Right ventricle myocardium inferior (tissue), 1 donor: ENCODE data around the gene MACF1. TPM values are rescaled to one million over a fixed set of nuclear protein-coding genes. Genes with fewer than 3 reads are reported as not detected.

Experiments
- ATAC-seq: fragments of 200-7000 bp; cut with Tn5 transposase; one replicate; pipeline ENCODE4 v1.9.1; 2020; ENCODE audit warnings: mild to moderate bottlenecking, moderate library complexity
- DNase-seq: peaks from one replicate; pipeline ENCODE4 v3.0.0; 2021; ENCODE audit errors: missing footprints
- intact Hi-C: fragments of 100-400 bp; cut with DNase I; formaldehyde crosslinking; loops from one replicate; pipeline ENCODE4 v1.11.0; 2022
- total RNA-seq: library from RNA; stranded (reverse); fragmentation: NEBNext Ultra II Directional; extraction: Animal tissue kit (Norgen Biotek cat#: 25700); gene quantifications from one replicate; pipeline ENCODE4 v1.2.1, GENCODE V29; 2021
- donor health status: DM: no; HTN: yes; CAD: no; lungs with severe emphysema.

MACF1 gene
- total RNA-seq, 1 donor from 2014 or later: 217 TPM

- ATAC-seq: no peak
- intact Hi-C loops: no loop called here
- DNase-seq: no peak
Observed at GRCh38 chr1:39324888-39325287, 120.4 kb downstream of the MACF1 start.

- no peak for DNase-seq
- no peak for ATAC-seq
- intact Hi-C loops: no loop called here
Observed at GRCh38 chr1:39326836-39327235, 122.3 kb downstream of the MACF1 start.

GRCh38 chr1:39328095-39328494, 123.6 kb downstream of the MACF1 start:
- ATAC-seq: no peak

GRCh38 chr1:39328586-39329121, 124.2 kb downstream of the MACF1 start:
- ATAC-seq: no peak
- no peak for DNase-seq
- intact Hi-C loops: no loop called here

More at GRCh38 chr1:39328095-39328494, 123.6 kb downstream of the MACF1 start:
- intact Hi-C loops: no loop called here
- no peak for DNase-seq

- no peak for DNase-seq
- intact Hi-C loops: no loop called here
- no peak for ATAC-seq
Observed at GRCh38 chr1:39331647-39332046, 127.2 kb downstream of the MACF1 start.

GRCh38 chr1:39332291-39332690, 127.8 kb downstream of the MACF1 start:
- ATAC-seq: no peak
- intact Hi-C loops: no loop called here
- DNase-seq: no peak

GRCh38 chr1:39332828-39333227, 128.3 kb downstream of the MACF1 start:
- intact Hi-C loops: no loop called here
- DNase-seq (no peak), ATAC-seq (no peak)

GRCh38 chr1:39333296-39333695, 128.8 kb downstream of the MACF1 start:
- intact Hi-C loops: no loop called here
- ATAC-seq: no peak
- no peak for DNase-seq

GRCh38 chr1:39335216-39335615, 130.7 kb downstream of the MACF1 start:
- no peak for DNase-seq
- intact Hi-C loops: no loop called here
- ATAC-seq: peak; percentile 23

- DNase-seq (no peak), ATAC-seq (no peak)
- intact Hi-C loops: no loop called here
Observed at GRCh38 chr1:39337067-39337466, 132.6 kb downstream of the MACF1 start.

GRCh38 chr1:39342776-39343175, 138.3 kb downstream of the MACF1 start:
- no peak for DNase-seq
- ATAC-seq: no peak
- intact Hi-C loops: no loop called here

- intact Hi-C loops: no loop called here
- no peak for DNase-seq
Observed at GRCh38 chr1:39344394-39345154, 140.1 kb downstream of the MACF1 start.

GRCh38 chr1:39346872-39347271, 142.4 kb downstream of the MACF1 start:
- ATAC-seq (no peak), DNase-seq (no peak)
- intact Hi-C loops: no loop called here

More at GRCh38 chr1:39344394-39345154, 140.1 kb downstream of the MACF1 start:
- ATAC-seq: no peak

GRCh38 chr1:39348278-39348677, 143.8 kb downstream of the MACF1 start:
- no peak for ATAC-seq
- no peak for DNase-seq
- intact Hi-C loops: no loop called here

- intact Hi-C loops: loop anchor here (5.0 kb wide), 1 partner anchor 94 kb away; no protein-coding TSS in a partner anchor
- no peak for ATAC-seq
Observed at GRCh38 chr1:39352881-39353280, 148.4 kb downstream of the MACF1 start.

GRCh38 chr1:39354572-39354971, 150.1 kb downstream of the MACF1 start:
- ATAC-seq: no peak
- no peak for DNase-seq
- intact Hi-C loops: loop anchor here (5.0 kb wide), 1 partner anchor 93 kb away; no protein-coding TSS in a partner anchor

More at GRCh38 chr1:39352881-39353280, 148.4 kb downstream of the MACF1 start:
- no peak for DNase-seq

GRCh38 chr1:39358491-39358890, 154.0 kb downstream of the MACF1 start:
- DNase-seq (no peak), ATAC-seq (no peak)
- intact Hi-C loops: no loop called here

GRCh38 chr1:39359028-39359570, 154.6 kb downstream of the MACF1 start:
- ATAC-seq (no peak), DNase-seq (no peak)
- intact Hi-C loops: no loop called here

GRCh38 chr1:39360731-39361130, 156.2 kb downstream of the MACF1 start:
- ATAC-seq: no peak
- intact Hi-C loops: no loop called here

GRCh38 chr1:39361446-39361845, 157.0 kb downstream of the MACF1 start:
- no peak for DNase-seq
- ATAC-seq: no peak
- intact Hi-C loops: no loop called here

More at GRCh38 chr1:39360731-39361130, 156.2 kb downstream of the MACF1 start:
- DNase-seq: no peak
